IMR-90 (cell line): Measurements from ENCODE around the gene SRXN1. TPM values are rescaled to one million over a fixed set of nuclear protein-coding genes. Genes with fewer than 3 reads are reported as not detected.

Source experiments
- ATAC-seq: fragments of 200-7000 bp; cut with Tn5 transposase; 2 replicates; pipeline ENCODE4 v1.9.1; 2020; ENCODE audit warnings: low read depth, mild to moderate bottlenecking, moderate library complexity
- BruUV-seq: library from RNA; stranded (reverse); fragments of 400-500 nt; replicated peaks from 2 replicates; lab custom pipeline; 2021; lab: Mats Ljungman, UMichigan
- CTCF ChIA-PET: fragments of 300-600 bp; formaldehyde crosslinking; extraction: SDS; loops from one replicate; lab custom pipeline; 2021; ENCODE audit warnings: antibody characterized with exemption; lab: Yijun Ruan, JAX
- POLR2A ChIA-PET: fragments of 300-600 bp; sonication (Branson Sonifier 250); formaldehyde crosslinking; loops from one replicate; lab custom pipeline; 2022; ENCODE audit warnings: antibody characterized with exemption; ENCODE audit not compliant: unreplicated experiment; lab: Charles Lee
- DNase-seq: peaks from one replicate; pipeline ENCODE4 v3.0.0; 2013
- H2AFZ ChIP-seq: replicated peaks from 2 replicates; pipeline ENCODE3; 2013; ENCODE audit warnings: low read length, mild to moderate bottlenecking; ENCODE audit not compliant: poor library complexity
- H2AK5ac ChIP-seq: 2 replicates; pipeline ENCODE4 v1.6.1; 2013; ENCODE audit warnings: low read depth, low read length, inconsistent platforms
- H2AK9ac ChIP-seq: replicated peaks from 2 replicates; pipeline ENCODE3; 2013; ENCODE audit warnings: mild to moderate bottlenecking, low read depth, low read length, moderate library complexity; ENCODE audit not compliant: poor library complexity
- H2BK120ac ChIP-seq: 2 replicates; pipeline ENCODE4 v1.6.1; 2013; ENCODE audit warnings: low read depth, low read length, inconsistent platforms
- H2BK15ac ChIP-seq: 3 replicates; pipeline ENCODE4 v1.6.1; 2013; ENCODE audit warnings: low read depth, low read length, inconsistent platforms
- H2BK20ac ChIP-seq: 2 replicates; pipeline ENCODE4 v1.6.1; 2013; ENCODE audit warnings: low read depth, mild to moderate bottlenecking, inconsistent platforms, low read length, moderate library complexity
- H2BK5ac ChIP-seq: 2 replicates; pipeline ENCODE4 v1.6.1; 2013; ENCODE audit warnings: mild to moderate bottlenecking, low read depth, low read length, inconsistent platforms; ENCODE audit not compliant: poor library complexity, severe bottlenecking
- H3K14ac ChIP-seq: replicated peaks from 2 replicates; pipeline ENCODE4 v1.6.1; 2013; ENCODE audit warnings: low read depth, low read length, inconsistent platforms
- H3K18ac ChIP-seq: 2 replicates; pipeline ENCODE4 v1.6.1; 2013; ENCODE audit warnings: low read depth, low read length, control low read depth
- H3K23ac ChIP-seq: 2 replicates; pipeline ENCODE4 v1.6.1; 2013; ENCODE audit warnings: low read depth, low read length, inconsistent platforms
- H3K27ac ChIP-seq: 2 replicates; pipeline ENCODE4 v1.5.1; 2013; ENCODE audit warnings: mild to moderate bottlenecking, control low read depth, low read length; ENCODE audit not compliant: insufficient read depth
- H3K27me3 ChIP-seq: 2 replicates; pipeline ENCODE4 v1.6.1; 2013; ENCODE audit warnings: low read length; ENCODE audit not compliant: control insufficient read depth, insufficient read depth
- H3K36me3 ChIP-seq: 2 replicates; pipeline ENCODE4 v1.6.1; 2013; ENCODE audit warnings: low read length, mixed read lengths; ENCODE audit not compliant: control insufficient read depth, insufficient read depth
- H3K4ac ChIP-seq: 2 replicates; pipeline ENCODE4 v1.6.1; 2013; ENCODE audit warnings: low read depth, low read length, inconsistent platforms
- H3K4me1 ChIP-seq: 2 replicates; pipeline ENCODE4 v1.6.1; 2013; ENCODE audit warnings: low read length, mixed read lengths; ENCODE audit not compliant: control insufficient read depth, insufficient read depth
- H3K4me2 ChIP-seq: 2 replicates; pipeline ENCODE4 v1.6.1; 2013; ENCODE audit warnings: low read depth, mild to moderate bottlenecking, control low read depth, low read length, moderate library complexity
- H3K4me3 ChIP-seq: 2 replicates; pipeline ENCODE4 v1.5.1; 2013; ENCODE audit warnings: low read depth, mild to moderate bottlenecking, control low read depth, low read length, moderate library complexity; ENCODE audit not compliant: insufficient read depth
- H3K56ac ChIP-seq: 2 replicates; pipeline ENCODE4 v1.6.1; 2013; ENCODE audit warnings: low read length, inconsistent platforms; ENCODE audit not compliant: insufficient read depth; ENCODE audit errors: extremely low read depth
- H3K79me1 ChIP-seq, 2 experiments: 2 replicates each; pipeline ENCODE4 v1.6.1; 2013; ENCODE audit warnings: low read length in 2 of 2, inconsistent platforms in 1 of 2, low read depth in 1 of 2
- H3K9ac ChIP-seq: 2 replicates; pipeline ENCODE4 v1.6.1; 2013; ENCODE audit warnings: low read depth, low read length, control low read depth
- H3K9me1 ChIP-seq: 2 replicates; pipeline ENCODE4 v1.6.1; 2013; ENCODE audit warnings: low read length, inconsistent platforms; ENCODE audit not compliant: insufficient read depth
- H3K9me3 ChIP-seq: 2 replicates; pipeline ENCODE4 v1.6.1; 2013; ENCODE audit warnings: low read length; ENCODE audit not compliant: control insufficient read depth, insufficient read depth
- H4K20me1 ChIP-seq: 2 replicates; pipeline ENCODE4 v1.6.1; 2013; ENCODE audit warnings: low read length, inconsistent platforms; ENCODE audit not compliant: insufficient read depth
- H4K5ac ChIP-seq: 2 replicates; pipeline ENCODE4 v1.6.1; 2013; ENCODE audit warnings: mild to moderate bottlenecking, low read depth, low read length, control low read depth
- H4K8ac ChIP-seq, 2 experiments: 2 replicates each; pipeline ENCODE4 v1.6.1; 2013; ENCODE audit warnings: low read depth in 2 of 2, low read length in 2 of 2, control low read depth in 1 of 2, inconsistent platforms in 1 of 2
- H4K91ac ChIP-seq: 2 replicates; pipeline ENCODE4 v1.6.1; 2013; ENCODE audit warnings: low read depth, low read length, inconsistent platforms; ENCODE audit not compliant: insufficient read depth
- BHLHE40 ChIP-seq: fragments of 150-350 bp; IDR thresholded peaks from 2 replicates; pipeline ENCODE4 v1.6.1; 2016; ENCODE audit warnings: mild to moderate bottlenecking, low read depth, low read length
- CEBPB ChIP-seq: IDR thresholded peaks from 2 replicates; pipeline ENCODE4 v1.6.1; 2012; ENCODE audit warnings: low read depth, low read length, improper control_type of control experiment
- CHD1 ChIP-seq: IDR thresholded peaks from 2 replicates; pipeline ENCODE4 v1.6.1; 2012; ENCODE audit warnings: low read depth, low read length, improper control_type of control experiment
- FOS ChIP-seq: fragments of 150-350 bp; IDR thresholded peaks from 2 replicates; pipeline ENCODE4 v1.6.1; 2016; ENCODE audit warnings: low read depth, low read length
- MAFK ChIP-seq: IDR thresholded peaks from 2 replicates; pipeline ENCODE4 v1.6.1; 2012; ENCODE audit warnings: low read depth, low read length, improper control_type of control experiment
- MAZ ChIP-seq: IDR thresholded peaks from 2 replicates; pipeline ENCODE4 v1.6.1; 2012; ENCODE audit warnings: low read depth, mild to moderate bottlenecking, low read length, improper control_type of control experiment, moderate library complexity, borderline replicate concordance
- MXI1 ChIP-seq: IDR thresholded peaks from 2 replicates; pipeline ENCODE4 v1.6.1; 2012; ENCODE audit warnings: low read depth, mild to moderate bottlenecking, low read length, moderate library complexity, borderline replicate concordance
- POLR2A ChIP-seq: IDR thresholded peaks from 2 replicates; pipeline ENCODE4 v1.6.1; 2012; ENCODE audit warnings: mild to moderate bottlenecking, low read depth, low read length
- RAD21 ChIP-seq: IDR thresholded peaks from 2 replicates; pipeline ENCODE4 v1.6.1; 2012; ENCODE audit warnings: low read length, improper control_type of control experiment
- RCOR1 ChIP-seq: IDR thresholded peaks from 2 replicates; pipeline ENCODE4 v1.6.1; 2012; ENCODE audit warnings: mild to moderate bottlenecking, low read length, improper control_type of control experiment; ENCODE audit not compliant: insufficient replicate concordance
- SMC3 ChIP-seq: fragments of 150-350 bp; IDR thresholded peaks from 2 replicates; pipeline ENCODE4 v1.6.1; 2016; ENCODE audit warnings: low read depth, mild to moderate bottlenecking, antibody characterized with exemption, low read length, moderate library complexity
- WGBS, 2 experiments: methylation state at CpG; one replicate each; pipeline versions ENCODE4 v1.1.5 to v1.1.7; 2013; ENCODE audit warnings: missing lambda C conversion rate in 2 of 2; ENCODE audit not compliant: insufficient read length in 1 of 2; ENCODE audit errors: extremely low coverage in 2 of 2; 5-methylcytosine and 5-hydroxymethylcytosine counted together
- dilution Hi-C: fragments of 300-500 bp; cut with HindIII; formaldehyde crosslinking; loops from one replicate; pipeline ENCODE4 v1.14.3; 2018; ENCODE audit warnings: low sequenced_read_pairs; ENCODE audit not compliant: unreplicated experiment
- in situ Hi-C: fragments of 300-500 bp; cut with MboI; formaldehyde crosslinking; loops from 3 replicates; pipeline ENCODE4 v1.14.3; 2019; ENCODE audit warnings: low sequenced_read_pairs, inconsistent platforms, mixed read lengths
- intact Hi-C: fragments of 100-400 bp; cut with micrococcal nuclease; formaldehyde crosslinking; loops from 2 replicates; pipeline ENCODE4 v1.10.0; 2022
- polyA plus RNA-seq, 3 experiments: library from polyadenylated mRNA; depleted of rRNA; stranded (reverse); fragments of >200 nt; gene quantifications; 2 replicates each; pipeline ENCODE4 v1.2.3, GENCODE V29; 2012; ENCODE audit warnings: low replicate concordance in 1 of 3
- total RNA-seq: library from RNA; depleted of rRNA; stranded (reverse); fragments of >200 nt; gene quantifications from 2 replicates; pipeline ENCODE4 v1.2.3, GENCODE V29; 2012
- TF ChIP-seq, protein P1 (sequence below): conservative IDR thresholded peaks from 2 replicates; pipeline ENCODE4 v1.5.1; 2012; ENCODE audit warnings: mild to moderate bottlenecking, low read depth, low read length, improper control_type of control experiment

The SRXN1 gene
- total and polyA plus RNA-seq, 2 of the 4 experiments (the other 2 are of a cell fraction), result 51.2 to 71.2 TPM

GRCh38 chr20:684676-685319 lies 31.8 kb upstream of the SRXN1 start:
- H2BK20ac ChIP-seq, result no peak overlapping the region
- H2BK120ac ChIP-seq, result no peak overlapping the region
- H3K56ac ChIP-seq, result no peak overlapping the region
- H3K4me3 ChIP-seq, result no peak overlapping the region
- no peak overlapping the region for H3K4me2 ChIP-seq
- no peak overlapping the region for H4K91ac ChIP-seq
- H3K14ac ChIP-seq, result no peak overlapping the region
- no TSS peak for BruUV-seq
- no CpG with 5 or more reads among the region's 4 CpGs for WGBS, 2 experiments
- no peaks in the 10 kb centered on the region for H3K79me1 ChIP-seq
- ChIA-PET POLR2A (no interaction called here), CTCF (no interaction called here)
- no peaks in the 10 kb centered on the region for H3K9me3 ChIP-seq
- H4K20me1 ChIP-seq, result no peaks in the 10 kb centered on the region
- H3K9me1 ChIP-seq, result no peaks in the 10 kb centered on the region
- DNase-seq (no peak), ATAC-seq (no peak)
- no peak overlapping the region for H2AK5ac ChIP-seq
- dilution Hi-C loops, result no loop called here
- no peak overlapping the region for H3K4ac ChIP-seq
- no peak overlapping the region for H3K9ac ChIP-seq
- H2BK5ac ChIP-seq, result no peak overlapping the region
- no peaks in the 10 kb centered on the region for H3K4me1 ChIP-seq
- H2BK15ac ChIP-seq, result no peak overlapping the region
- H3K27ac ChIP-seq, result no peak overlapping the region
- H3K23ac ChIP-seq, result no peak overlapping the region
- intact Hi-C loops, result no loop called here
- in situ Hi-C loops, result no loop called here
- no peak overlapping the region for H2AK9ac ChIP-seq
- no peak overlapping the region for H4K8ac ChIP-seq
- H3K18ac ChIP-seq, result no peak overlapping the region
- no peak overlapping the region for H4K5ac ChIP-seq
- H3K27me3 ChIP-seq, result peaks cover 22% of the 10 kb centered on the region
- no peak overlapping the region for H2AFZ ChIP-seq
- TF ChIP-seq POLR2A (no peak), CHD1 (no peak), RAD21 (no peak), MXI1 (no peak), RCOR1 (no peak), CEBPB (no peak), BHLHE40 (no peak), MAFK (no peak), MAZ (no peak), FOS (no peak), SMC3 (no peak)
- TF ChIP-seq, protein P1, sequence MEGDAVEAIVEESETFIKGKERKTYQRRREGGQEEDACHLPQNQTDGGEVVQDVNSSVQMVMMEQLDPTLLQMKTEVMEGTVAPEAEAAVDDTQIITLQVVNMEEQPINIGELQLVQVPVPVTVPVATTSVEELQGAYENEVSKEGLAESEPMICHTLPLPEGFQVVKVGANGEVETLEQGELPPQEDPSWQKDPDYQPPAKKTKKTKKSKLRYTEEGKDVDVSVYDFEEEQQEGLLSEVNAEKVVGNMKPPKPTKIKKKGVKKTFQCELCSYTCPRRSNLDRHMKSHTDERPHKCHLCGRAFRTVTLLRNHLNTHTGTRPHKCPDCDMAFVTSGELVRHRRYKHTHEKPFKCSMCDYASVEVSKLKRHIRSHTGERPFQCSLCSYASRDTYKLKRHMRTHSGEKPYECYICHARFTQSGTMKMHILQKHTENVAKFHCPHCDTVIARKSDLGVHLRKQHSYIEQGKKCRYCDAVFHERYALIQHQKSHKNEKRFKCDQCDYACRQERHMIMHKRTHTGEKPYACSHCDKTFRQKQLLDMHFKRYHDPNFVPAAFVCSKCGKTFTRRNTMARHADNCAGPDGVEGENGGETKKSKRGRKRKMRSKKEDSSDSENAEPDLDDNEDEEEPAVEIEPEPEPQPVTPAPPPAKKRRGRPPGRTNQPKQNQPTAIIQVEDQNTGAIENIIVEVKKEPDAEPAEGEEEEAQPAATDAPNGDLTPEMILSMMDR, result no peak
- no peaks in the 10 kb centered on the region for H3K36me3 ChIP-seq
